Prostate gland (tissue), 2 donors: ENCODE measurements around the gene POLA1. TPM values are rescaled to one million over a fixed set of nuclear protein-coding genes. Genes with fewer than 3 reads are reported as not detected.

Experiments used
- DNase-seq: peaks from one replicate; pipeline ENCODE4 v3.0.0-alpha.2; 2019; ENCODE audit warnings: low spot score
- H3K27ac ChIP-seq, 2 donors: fragments of 200-600 bp; sonication (generic); 2 replicates each; pipeline ENCODE4 v1.5.1; 2017 to 2019
- H3K27me3 ChIP-seq: fragments of 200-600 bp; sonication (generic); replicated peaks from 2 replicates; pipeline ENCODE4 v1.5.1; 2019; ENCODE audit not compliant: insufficient read depth
- H3K36me3 ChIP-seq, 2 donors: fragments of 200-600 bp; sonication (generic); 1 replicate in 1 of 2; 2 replicates in 1 of 2; pipeline versions ENCODE4 v1.5.1 to v1.8.1; 2017 to 2019
- H3K4me1 ChIP-seq: fragments of 200-600 bp; sonication (generic); replicated peaks from 2 replicates; pipeline ENCODE4 v1.5.1; 2019
- H3K4me3 ChIP-seq, 2 donors: fragments of 200-600 bp; sonication (generic); 2 replicates each; pipeline ENCODE4 v1.5.1; 2017 to 2019
- H3K9me3 ChIP-seq: fragments of 200-600 bp; sonication (generic); 2 replicates; pipeline ENCODE4 v1.5.1; 2017
- CTCF ChIP-seq, 4 experiments: fragments of 200-600 bp in 2 of 4; fragments of 450-650 bp in 2 of 4; sonication (generic) in 2 of 4; IDR thresholded peaks; 1 replicate in 3 of 4; 2 replicates in 1 of 4; pipeline ENCODE4 v1.5.1; 2016 to 2019; ENCODE audit warnings: antibody characterized with exemption in 4 of 4, mild to moderate bottlenecking in 2 of 4, moderate library complexity in 2 of 4
- POLR2A ChIP-seq: fragments of 450-650 bp; IDR thresholded peaks from one replicate; pipeline ENCODE4 v1.6.1; 2016; ENCODE audit warnings: antibody characterized with exemption, mild to moderate bottlenecking
- POLR2AphosphoS5 ChIP-seq: sonication (generic); formaldehyde crosslinking; IDR thresholded peaks from one replicate; pipeline ENCODE4 v1.6.1; 2017; ENCODE audit warnings: antibody characterized with exemption
- WGBS: methylation state at CpG from one replicate; pipeline ENCODE4 v1.1.5; 2018; 5-methylcytosine and 5-hydroxymethylcytosine counted together
- intact Hi-C: fragments of 100-400 bp; cut with DNase I; formaldehyde crosslinking; loops from one replicate; pipeline ENCODE4 v1.14.2; 2022
- total RNA-seq, 2 donors: library from RNA; depleted of rRNA; stranded (reverse); fragments of >200 nt; gene quantifications; one replicate each; pipeline ENCODE4 v1.1.0, GENCODE V29; 2016

POLA1 gene
- total RNA-seq, 2 donors from 2014 or later = 11.9 to 12.2 TPM

GRCh38 chrX:24999511-24999910 lies 305.8 kb downstream of the POLA1 start:
- Histone ChIP-seq H3K27me3 (no peaks in the 10 kb centered on the region), H3K27ac (no peak overlapping the region)
- WGBS = 94% methylated on average over 8 of the region's 8 CpGs

GRCh38 chrX:25001808-25002660 lies 308.3 kb downstream of the POLA1 start:
- no peak for DNase-seq
- TF ChIP-seq POLR2AphosphoS5 (no peak), POLR2A (no peak), CTCF (IDR thresholded peaks at IDR 0.05) (no peak)
- WGBS = 79% methylated on average over 12 of the region's 65 CpGs
- intact Hi-C loops = no loop called here
- Histone ChIP-seq H3K36me3 (no peaks in the 10 kb centered on the region), H3K27ac (no peak overlapping the region), H3K4me1 (no peaks in the 10 kb centered on the region), H3K9me3 (no peaks in the 10 kb centered on the region), H3K4me3 (no peak overlapping the region), H3K27me3 (no peaks in the 10 kb centered on the region)

More at GRCh38 chrX:24999511-24999910, 305.8 kb downstream of the POLA1 start:
- DNase-seq = no peak
- intact Hi-C loops = no loop called here
- Histone ChIP-seq H3K4me1 (no peaks in the 10 kb centered on the region), H3K4me3 (no peak overlapping the region), H3K36me3 (no peaks in the 10 kb centered on the region), H3K9me3 (no peaks in the 10 kb centered on the region)
- no peak for TF ChIP-seq CTCF (IDR thresholded peaks at IDR 0.05)
- no peak for TF ChIP-seq POLR2AphosphoS5
- no peak for TF ChIP-seq POLR2A

- Histone ChIP-seq H3K9me3 (no peaks in the 10 kb centered on the region), H3K4me3 (no peak overlapping the region), H3K4me1 (no peaks in the 10 kb centered on the region), H3K36me3 (no peaks in the 10 kb centered on the region), H3K27me3 (no peaks in the 10 kb centered on the region), H3K27ac (no peak overlapping the region)
- WGBS = 5% methylated on average over 19 of the region's 33 CpGs
- no peak for DNase-seq
- intact Hi-C loops = no loop called here
- no peak for TF ChIP-seq POLR2AphosphoS5
- no peak for TF ChIP-seq POLR2A
- no peak for TF ChIP-seq CTCF (IDR thresholded peaks at IDR 0.05)
Observed at GRCh38 chrX:25002661-25003020, 308.9 kb downstream of the POLA1 start.

GRCh38 chrX:25003066-25003849 lies 309.5 kb downstream of the POLA1 start:
- 14% methylated on average over 30 of the region's 40 CpGs for WGBS
- TF ChIP-seq POLR2A (no peak), CTCF (IDR thresholded peaks at IDR 0.05) (no peak), POLR2AphosphoS5 (no peak)
- H3K9me3 ChIP-seq = no peaks in the 10 kb centered on the region
- H3K4me1 ChIP-seq = no peaks in the 10 kb centered on the region
- H3K27me3 ChIP-seq = no peaks in the 10 kb centered on the region
- no peaks in the 10 kb centered on the region for H3K36me3 ChIP-seq
- intact Hi-C loops = no loop called here
- H3K27ac ChIP-seq = no peak overlapping the region
- DNase-seq = no peak
- no peak overlapping the region for H3K4me3 ChIP-seq
